Gastrocnemius medialis (tissue), 4 donors: Measurements from ENCODE around the gene MANEAL. TPM values are rescaled to one million over a fixed set of nuclear protein-coding genes. Genes with fewer than 3 reads are reported as not detected.
"Not testable (repeated sequence)": the region's sequence is repeated elsewhere in the genome, so short reads cannot be mapped to it uniquely, and the experiment has no call there.

Experiments
- ATAC-seq, 2 donors: fragments of 150-250 bp; one replicate each; pipeline ENCODE4 v1.9.1; 2016
- DNase-seq, 2 donors: peaks; one replicate each; pipeline ENCODE4 v3.0.0-alpha.2; 2019
- H3K27ac ChIP-seq, 4 donors: fragments of 200-600 bp; sonication (generic); 1 replicate in 1 of 4; 2 replicates in 3 of 4; pipeline ENCODE4 v1.5.1; 2016 to 2018; ENCODE audit warnings: mild to moderate bottlenecking in 2 of 4, moderate library complexity in 1 of 4
- H3K27me3 ChIP-seq, 3 donors: fragments of 200-600 bp; sonication (generic) in 2 of 3; 1 replicate in 1 of 3; 2 replicates in 2 of 3; pipeline versions ENCODE4 v1.5.1 to v1.6.0; 2016 to 2019; ENCODE audit warnings: mild to moderate bottlenecking in 1 of 3, moderate library complexity in 1 of 3
- H3K36me3 ChIP-seq, 2 donors: fragments of 200-600 bp; sonication (generic) in 1 of 2; one replicate each; pipeline ENCODE4 v1.5.1; 2017 to 2018
- H3K4me1 ChIP-seq, 2 donors: fragments of 200-600 bp; sonication (generic) in 1 of 2; one replicate each; pipeline ENCODE4 v1.5.1; 2016 to 2017; ENCODE audit warnings: mild to moderate bottlenecking in 2 of 2
- H3K4me3 ChIP-seq, 4 donors: fragments of 200-600 bp; sonication (generic) in 3 of 4; 1 replicate in 1 of 4; 2 replicates in 3 of 4; pipeline ENCODE4 v1.5.1; 2016 to 2019; ENCODE audit warnings: mild to moderate bottlenecking in 2 of 4
- H3K9me3 ChIP-seq, 3 donors: fragments of 200-600 bp; sonication (generic) in 2 of 3; 1 replicate in 1 of 3; 2 replicates in 2 of 3; pipeline ENCODE4 v1.5.1; 2016 to 2019
- CTCF ChIP-seq, 5 experiments: fragments of 450-650 bp in 3 of 5; fragments of 200-600 bp in 2 of 5; sonication (generic) in 2 of 5; IDR thresholded peaks in 4 of 5; conservative IDR thresholded peaks in 1 of 5; 1 replicate in 4 of 5; 2 replicates in 1 of 5; pipeline ENCODE4 v1.5.1; 2016 to 2019; ENCODE audit warnings: antibody characterized with exemption in 5 of 5, mild to moderate bottlenecking in 3 of 5, moderate library complexity in 3 of 5
- POLR2A ChIP-seq, 2 donors: fragments of 450-650 bp; IDR thresholded peaks; one replicate each; pipeline ENCODE4 v1.6.1; 2017; ENCODE audit warnings: antibody characterized with exemption in 2 of 2, mild to moderate bottlenecking in 2 of 2, moderate library complexity in 2 of 2
- in situ Hi-C, 4 donors: fragments of 200-750 bp; cut with MboI; loops; one replicate each; pipeline versions ENCODE4 v1.15.0 to v1.8.0; 2017; ENCODE audit warnings: low sequenced_read_pairs in 4 of 4
- intact Hi-C: fragments of 100-400 bp; cut with DNase I; formaldehyde crosslinking; loops from one replicate; pipeline ENCODE4 v1.15.1; 2023; ENCODE audit warnings: low total_unique reads
- total RNA-seq, 4 donors: library from RNA; depleted of rRNA; stranded (reverse); fragments of >200 nt; gene quantifications; one replicate each; pipeline versions ENCODE4 v1.1.0 to v1.2.3, GENCODE V29; 2016

MANEAL gene
- total RNA-seq, 4 donors from 2014 or later: 2.3 to 9.9 (median 4.0) TPM

- H3K9me3 ChIP-seq: no peaks in the 10 kb centered on the region
- ATAC-seq (no peak), DNase-seq (no peak)
- intact Hi-C loops: no loop called here
- H3K4me3 ChIP-seq: no peak overlapping the region
- no peak overlapping the region for H3K27ac ChIP-seq
- H3K27me3 ChIP-seq: peaks cover 56 to 57% (median 57%) of the 10 kb centered on the region in 3 donors
- in situ Hi-C loops: no loop called here
- no peaks in the 10 kb centered on the region for H3K36me3 ChIP-seq
- no peaks in the 10 kb centered on the region for H3K4me1 ChIP-seq
- TF ChIP-seq CTCF (IDR thresholded peaks at IDR 0.05 in 4 of 5, conservative IDR thresholded peaks at IDR 0.05 in 1 of 5): no peak
- no peak for TF ChIP-seq POLR2A (IDR thresholded peaks at IDR 0.05)
Observed at GRCh38 chr1:37764414-37764825, 29.2 kb upstream of the MANEAL start.

- no peak within 1 kb of the TSS for H3K4me3 ChIP-seq
- ATAC-seq (no peak), DNase-seq (no peak)
- in situ Hi-C loops: no loop called here
- H3K27me3 ChIP-seq: peaks cover 57 to 58% (median 57%) of the 10 kb centered on the region in 3 donors
- H3K4me1 ChIP-seq: no peaks in the 10 kb centered on the region
- H3K9me3 ChIP-seq: no peaks in the 10 kb centered on the region
- H3K36me3 ChIP-seq: no peaks in the 10 kb centered on the region
- H3K27ac ChIP-seq: no peak within 1 kb of the TSS
- intact Hi-C loops: no loop called here
- TF ChIP-seq CTCF (IDR thresholded peaks at IDR 0.05 in 4 of 5, conservative IDR thresholded peaks at IDR 0.05 in 1 of 5): no peak
- no peak for TF ChIP-seq POLR2A (IDR thresholded peaks at IDR 0.05)
Observed at GRCh38 chr1:37764888-37765441, 28.7 kb upstream of the MANEAL start, which contains the start of gene EPHA10. TSS of gene EPHA10 (minus strand) at chr1:37765120. CDS start at chr1:37765066, 54 bp downstream.

- no peak overlapping the region for H3K27ac ChIP-seq
- no peak for ATAC-seq
- no peak for TF ChIP-seq POLR2A (IDR thresholded peaks at IDR 0.05)
- no peak for TF ChIP-seq CTCF (IDR thresholded peaks at IDR 0.05 in 4 of 5, conservative IDR thresholded peaks at IDR 0.05 in 1 of 5)
- DNase-seq: no peak
- intact Hi-C loops: no loop called here
- H3K27me3 ChIP-seq: peaks cover 57 to 58% (median 57%) of the 10 kb centered on the region in 3 donors
- H3K9me3 ChIP-seq: no peaks in the 10 kb centered on the region
- no peaks in the 10 kb centered on the region for H3K4me1 ChIP-seq
- H3K36me3 ChIP-seq: no peaks in the 10 kb centered on the region
- H3K4me3 ChIP-seq: no peak overlapping the region
- in situ Hi-C loops: no loop called here
Observed at GRCh38 chr1:37765916-37766664, 27.6 kb upstream of the MANEAL start.

- in situ Hi-C loops: no loop called here
Observed at GRCh38 chr1:37767488-37767887, 26.2 kb upstream of the MANEAL start.

GRCh38 chr1:37771440-37771839 lies 22.2 kb upstream of the MANEAL start:
- H3K4me3 ChIP-seq, DNase-seq, H3K4me1 ChIP-seq, H3K36me3 ChIP-seq, ATAC-seq, H3K9me3 ChIP-seq, in situ Hi-C loops, intact Hi-C loops, H3K27ac ChIP-seq: not testable (repeated sequence)
- H3K27me3 ChIP-seq: peaks cover 12 to 17% (median 16%) of the 10 kb centered on the region in 3 donors

More at GRCh38 chr1:37767488-37767887, 26.2 kb upstream of the MANEAL start:
- no peak for ATAC-seq
- H3K27ac ChIP-seq: no peak overlapping the region
- peaks cover 47 to 51% (median 48%) of the 10 kb centered on the region in 3 donors for H3K27me3 ChIP-seq
- H3K4me1 ChIP-seq: no peaks in the 10 kb centered on the region
- no peak for TF ChIP-seq POLR2A (IDR thresholded peaks at IDR 0.05)
- TF ChIP-seq CTCF (IDR thresholded peaks at IDR 0.05 in 4 of 5, conservative IDR thresholded peaks at IDR 0.05 in 1 of 5): no peak
- intact Hi-C loops: no loop called here
- no peaks in the 10 kb centered on the region for H3K9me3 ChIP-seq
- no peak for DNase-seq
- H3K4me3 ChIP-seq: no peak overlapping the region
- H3K36me3 ChIP-seq: no peaks in the 10 kb centered on the region
